ENCODE results near the gene SHOX. TPM values are rescaled to one million over a fixed set of nuclear protein-coding genes. Genes with fewer than 3 reads are reported as not detected.
"Not testable (repeated sequence)": the region's sequence is repeated elsewhere in the genome, so short reads cannot be mapped to it uniquely, and the experiment has no call there.

Gene SHOX
- total RNA-seq, 1 experiment from 2014 or later = 0.24 TPM

- H4K91ac ChIP-seq (ENCODE audit: insufficient read length, low read depth, low read length) = no peak overlapping the region
- H3K4me1 ChIP-seq (ENCODE audit: insufficient read depth, low read length) = no peaks in the 10 kb centered on the region
- H4K20me1 ChIP-seq (ENCODE audit: control insufficient read depth, insufficient read depth, insufficient read length) = no peaks in the 10 kb centered on the region
- no peak overlapping the region for H2BK12ac ChIP-seq (ENCODE audit: insufficient read length, low read depth, low read length)
- no peak overlapping the region for H2BK20ac ChIP-seq (ENCODE audit: low read depth, low read length, poor library complexity, severe bottlenecking)
- H3K79me2 ChIP-seq (ENCODE audit: insufficient read depth, low read length) = no peaks in the 10 kb centered on the region
- H2BK15ac ChIP-seq (ENCODE audit: low read depth, low read length) = no peak overlapping the region
- H3K27me3 Mint-ChIP-seq (ENCODE audit: low read depth) = peaks cover 31% of the 10 kb centered on the region
- H3K9me3 ChIP-seq (ENCODE audit: control insufficient read depth, low read depth, low read length) = no peaks in the 10 kb centered on the region
- no peak overlapping the region for H2AFZ ChIP-seq (ENCODE audit: low read length)
- H4K8ac ChIP-seq (replicated peaks; ENCODE audit: insufficient read length, low read depth, low read length) = no peak overlapping the region
- H3K23me2 ChIP-seq (ENCODE audit: insufficient read length, low read depth, low read length, poor library complexity, severe bottlenecking) = no peaks in the 10 kb centered on the region
- no peak overlapping the region for H3K4me2 ChIP-seq (ENCODE audit: insufficient read depth, insufficient read length, low read length)
- TF ChIP-seq CTCF (conservative IDR thresholded peaks at IDR 0.05) = no peak
- no peaks in the 10 kb centered on the region; a peak in 1 of 5 replicates for H3K9me3 Mint-ChIP-seq
- H3K27ac Mint-ChIP-seq = no peak overlapping the region
- H3K9ac ChIP-seq (ENCODE audit: extremely low read depth, insufficient read length, low read length) = no peak overlapping the region
- H3T11ph ChIP-seq (ENCODE audit: low read length) = no peak overlapping the region
- no peak overlapping the region for H3K14ac ChIP-seq (ENCODE audit: insufficient read depth, low read length)
- H2AK5ac ChIP-seq (ENCODE audit: insufficient read length, low read length) = no peak overlapping the region
- H3K4ac ChIP-seq (ENCODE audit: low read depth, low read length) = no peak overlapping the region
- H3K18ac ChIP-seq (ENCODE audit: insufficient read length, low read depth, low read length) = no peak overlapping the region
- no CpG with 5 or more reads among the region's 13 CpGs for WGBS (ENCODE audit: extremely low coverage, insufficient read length, low lambda C conversion rate)
- no peak overlapping the region for H3K27ac ChIP-seq (ENCODE audit: insufficient read length, low read depth, low read length)
- no peak overlapping the region for H3K4me3 Mint-ChIP-seq
- no peak overlapping the region for H2BK5ac ChIP-seq (ENCODE audit: insufficient read length, low read length)
- H2BK120ac ChIP-seq (ENCODE audit: low read depth, low read length, poor library complexity, severe bottlenecking) = no peak overlapping the region
- H3K56ac ChIP-seq (ENCODE audit: insufficient read length, low read depth, low read length) = no peak overlapping the region
- H3K4me1 Mint-ChIP-seq = peaks cover 7 to 17% of the 10 kb centered on the region in 2 experiments; a peak in 3 of 4 replicates
- H3K27me3 ChIP-seq (ENCODE audit: insufficient read depth, low read length) = peaks cover 4% of the 10 kb centered on the region; the same call in 1 of the 2 replicates
- no peak overlapping the region for H4K5ac ChIP-seq (ENCODE audit: insufficient read length, low read depth, low read length)
- no peak overlapping the region for H3K23ac ChIP-seq (ENCODE audit: insufficient read length, low read depth, low read length)
- no peaks in the 10 kb centered on the region for H3K36me3 Mint-ChIP-seq (ENCODE audit: insufficient read depth in 1 of 3, low read depth in 3 of 3)
- DNase-seq = no peak
- no peaks in the 10 kb centered on the region for H3K79me1 ChIP-seq (ENCODE audit: insufficient read depth, low read depth, low read length, poor library complexity, severe bottlenecking)
Observed at GRCh38 chrX:650811-651210, 20.2 kb downstream of the SHOX start.

- H2AK5ac ChIP-seq (ENCODE audit: insufficient read length, low read length); H4K20me1 ChIP-seq (ENCODE audit: control insufficient read depth, insufficient read depth, insufficient read length); H4K8ac ChIP-seq (replicated peaks; ENCODE audit: insufficient read length, low read depth, low read length); H3K27ac ChIP-seq (ENCODE audit: insufficient read length, low read depth, low read length); H4K5ac ChIP-seq (ENCODE audit: insufficient read length, low read depth, low read length); H2BK5ac ChIP-seq (ENCODE audit: insufficient read length, low read length); H2BK12ac ChIP-seq (ENCODE audit: insufficient read length, low read depth, low read length); H3K4me2 ChIP-seq (ENCODE audit: insufficient read depth, insufficient read length, low read length); H3K27me3 ChIP-seq (ENCODE audit: insufficient read depth, low read length); H3K9ac ChIP-seq (ENCODE audit: extremely low read depth, insufficient read length, low read length); H3K27ac Mint-ChIP-seq; H2BK15ac ChIP-seq (ENCODE audit: low read depth, low read length); DNase-seq; H2BK20ac ChIP-seq (ENCODE audit: low read depth, low read length, poor library complexity, severe bottlenecking); H3K4me3 Mint-ChIP-seq; H3K79me1 ChIP-seq (ENCODE audit: insufficient read depth, low read depth, low read length, poor library complexity, severe bottlenecking); H3K36me3 Mint-ChIP-seq (ENCODE audit: insufficient read depth in 1 of 3, low read depth in 3 of 3); H3K4ac ChIP-seq (ENCODE audit: low read depth, low read length); H3T11ph ChIP-seq (ENCODE audit: low read length); H3K9me3 Mint-ChIP-seq; H2AFZ ChIP-seq (ENCODE audit: low read length); H3K56ac ChIP-seq (ENCODE audit: insufficient read length, low read depth, low read length); H3K23ac ChIP-seq (ENCODE audit: insufficient read length, low read depth, low read length); H3K14ac ChIP-seq (ENCODE audit: insufficient read depth, low read length); H3K79me2 ChIP-seq (ENCODE audit: insufficient read depth, low read length); H2BK120ac ChIP-seq (ENCODE audit: low read depth, low read length, poor library complexity, severe bottlenecking); H3K4me1 ChIP-seq (ENCODE audit: insufficient read depth, low read length); H3K18ac ChIP-seq (ENCODE audit: insufficient read length, low read depth, low read length); H4K91ac ChIP-seq (ENCODE audit: insufficient read length, low read depth, low read length); H3K23me2 ChIP-seq (ENCODE audit: insufficient read length, low read depth, low read length, poor library complexity, severe bottlenecking); H3K9me3 ChIP-seq (ENCODE audit: control insufficient read depth, low read depth, low read length): not testable (repeated sequence)
- peaks cover 20% of the 10 kb centered on the region for H3K27me3 Mint-ChIP-seq (ENCODE audit: low read depth)
- H3K4me1 Mint-ChIP-seq = peaks cover 7 to 17% of the 10 kb centered on the region in 2 experiments; a peak in 3 of 4 replicates
- WGBS (ENCODE audit: extremely low coverage, insufficient read length, low lambda C conversion rate) = no CpG with 5 or more reads among the region's 25 CpGs
Observed at GRCh38 chrX:651922-652321, 21.3 kb downstream of the SHOX start.
